WTC11 (cell line): ENCODE results near the gene OR4K17. TPM values are rescaled to one million over a fixed set of nuclear protein-coding genes. Genes with fewer than 3 reads are reported as not detected.
"Not testable (repeated sequence)": the region's sequence is repeated elsewhere in the genome, so short reads cannot be mapped to it uniquely, and the experiment has no call there.

Source experiments
- ATAC-seq: fragments of 200-7000 bp; cut with Tn5 transposase; 2 replicates; pipeline ENCODE4 v1.10.0; 2021; ENCODE audit warnings: mild to moderate bottlenecking, moderate library complexity
- CTCF ChIA-PET: fragments of 300-600 bp; sonication (Branson Sonifier 250); formaldehyde crosslinking; loops from one replicate; lab custom pipeline; 2021; ENCODE audit warnings: antibody characterized with exemption; lab: Charles Lee
- POLR2A ChIA-PET: fragments of 350-600 bp; sonication (Branson Sonifier 250); formaldehyde crosslinking; loops from one replicate; lab custom pipeline; 2021; ENCODE audit warnings: antibody characterized with exemption; lab: Charles Lee
- DNase-seq: peaks from one replicate; pipeline ENCODE4 v3.0.0; 2021; ENCODE audit warnings: low spot score
- H3K27ac Mint-ChIP-seq: 2 replicates; pipeline ENCODE4 v1.8.0; 2021; ENCODE audit warnings: mixed read lengths
- H3K27me3 Mint-ChIP-seq: 2 replicates; pipeline ENCODE4 v1.8.0; 2021; ENCODE audit warnings: low read depth, mild to moderate bottlenecking, moderate library complexity, mixed read lengths
- H3K36me3 Mint-ChIP-seq: 2 replicates; pipeline ENCODE4 v1.8.0; 2021; ENCODE audit warnings: mixed read lengths
- H3K4me1 Mint-ChIP-seq: 2 replicates; pipeline ENCODE4 v1.8.0; 2022; ENCODE audit warnings: mixed read lengths
- H3K4me3 Mint-ChIP-seq: 2 replicates; pipeline ENCODE4 v1.8.0; 2021; ENCODE audit warnings: mild to moderate bottlenecking, moderate library complexity, mixed read lengths
- H3K9me3 Mint-ChIP-seq: 2 replicates; pipeline ENCODE4 v1.8.0; 2021; ENCODE audit warnings: mixed read lengths
- ATF3 ChIP-seq: sonication (generic); formaldehyde crosslinking; conservative IDR thresholded peaks from 2 replicates; pipeline ENCODE4 v1.8.1; 2022; ENCODE audit warnings: mild to moderate bottlenecking, missing genetic modification reagents
- CTCF ChIP-seq: fragments of 200-600 bp; IDR thresholded peaks from 2 replicates; pipeline ENCODE4 v1.8.0; 2022; ENCODE audit warnings: antibody characterized with exemption
- E2F4 ChIP-seq: sonication (generic); formaldehyde crosslinking; IDR thresholded peaks from 2 replicates; pipeline ENCODE4 v1.8.1; 2022; ENCODE audit warnings: low read depth, mild to moderate bottlenecking, moderate library complexity, missing genetic modification reagents, borderline replicate concordance
- EMX1 ChIP-seq: fragments of 250-450 bp; sonication (Bioruptor Pico); IDR thresholded peaks from 2 replicates; pipeline ENCODE4 v1.8.0; 2021; ENCODE audit warnings: mild to moderate bottlenecking
- ERG ChIP-seq: fragments of 250-450 bp; sonication (Bioruptor Pico); IDR thresholded peaks from 2 replicates; pipeline ENCODE4 v1.8.0; 2021; ENCODE audit warnings: mild to moderate bottlenecking
- FOXJ3 ChIP-seq: sonication (generic); formaldehyde crosslinking; IDR thresholded peaks from 2 replicates; pipeline ENCODE4 v1.9.0; 2021; ENCODE audit warnings: missing genetic modification reagents, mild to moderate bottlenecking, borderline replicate concordance
- FOXP1 ChIP-seq: sonication (generic); formaldehyde crosslinking; IDR thresholded peaks from 2 replicates; pipeline ENCODE4 v1.8.0; 2022; ENCODE audit warnings: missing genetic modification reagents, mild to moderate bottlenecking, moderate library complexity, borderline replicate concordance
- GABPB1 ChIP-seq: sonication (generic); formaldehyde crosslinking; IDR thresholded peaks from 2 replicates; pipeline ENCODE4 v1.8.1; 2023; ENCODE audit warnings: mild to moderate bottlenecking, missing genetic modification reagents
- HMGXB4 ChIP-seq: sonication (generic); formaldehyde crosslinking; IDR thresholded peaks from 2 replicates; pipeline ENCODE4 v1.8.1; 2023; ENCODE audit warnings: mild to moderate bottlenecking, moderate library complexity, missing genetic modification reagents
- JAZF1 ChIP-seq: fragments of 250-450 bp; sonication (Bioruptor Pico); IDR thresholded peaks from 2 replicates; pipeline ENCODE4 v1.9.0; 2021; ENCODE audit warnings: moderate library complexity, mild to moderate bottlenecking, inconsistent platforms
- KAT7 ChIP-seq: sonication (generic); formaldehyde crosslinking; IDR thresholded peaks from 2 replicates; pipeline ENCODE4 v1.8.1; 2023; ENCODE audit warnings: missing genetic modification reagents, mild to moderate bottlenecking, borderline replicate concordance
- MXD4 ChIP-seq: fragments of 250-450 bp; sonication (Bioruptor Pico); IDR thresholded peaks from 2 replicates; pipeline ENCODE4 v1.8.0; 2021; ENCODE audit warnings: mild to moderate bottlenecking, moderate library complexity, borderline replicate concordance
- NFE2L1 ChIP-seq: sonication (generic); formaldehyde crosslinking; IDR thresholded peaks from 2 replicates; pipeline ENCODE4 v1.8.1; 2023; ENCODE audit warnings: missing genetic modification reagents
- NR1H2 ChIP-seq: sonication (generic); formaldehyde crosslinking; IDR thresholded peaks from 2 replicates; pipeline ENCODE4 v1.9.0; 2021; ENCODE audit warnings: mild to moderate bottlenecking, moderate library complexity, missing genetic modification reagents
- NR3C1 ChIP-seq: sonication (generic); formaldehyde crosslinking; conservative IDR thresholded peaks from 2 replicates; pipeline ENCODE4 v1.8.1; 2023; ENCODE audit warnings: low read depth, mild to moderate bottlenecking, missing genetic modification reagents
- RELA ChIP-seq: sonication (generic); formaldehyde crosslinking; IDR thresholded peaks from 2 replicates; pipeline ENCODE4 v1.8.1; 2022; ENCODE audit warnings: missing genetic modification reagents, mild to moderate bottlenecking, borderline replicate concordance
- RORB ChIP-seq: fragments of 250-450 bp; sonication (Bioruptor Pico); IDR thresholded peaks from 2 replicates; pipeline ENCODE4 v1.9.0; 2021; ENCODE audit warnings: mild to moderate bottlenecking
- SP1 ChIP-seq: sonication (generic); formaldehyde crosslinking; conservative IDR thresholded peaks from 2 replicates; pipeline ENCODE4 v1.8.1; 2022; ENCODE audit warnings: missing genetic modification reagents
- TEAD1 ChIP-seq: sonication (generic); formaldehyde crosslinking; IDR thresholded peaks from 2 replicates; pipeline ENCODE4 v1.8.0; 2022; ENCODE audit warnings: mild to moderate bottlenecking, missing genetic modification reagents
- TEAD4 ChIP-seq: sonication (generic); formaldehyde crosslinking; IDR thresholded peaks from 2 replicates; pipeline ENCODE4 v1.8.0; 2022; ENCODE audit warnings: mild to moderate bottlenecking, missing genetic modification reagents
- ZBTB21 ChIP-seq: sonication (generic); formaldehyde crosslinking; IDR thresholded peaks from 2 replicates; pipeline ENCODE4 v1.8.1; 2023; ENCODE audit warnings: mild to moderate bottlenecking, missing genetic modification reagents, borderline replicate concordance
- ZNF219 ChIP-seq: sonication (generic); formaldehyde crosslinking; IDR thresholded peaks from 2 replicates; pipeline ENCODE4 v1.8.0; 2023; ENCODE audit warnings: missing genetic modification reagents, mild to moderate bottlenecking, borderline replicate concordance
- ZNF263 ChIP-seq: sonication (generic); formaldehyde crosslinking; IDR thresholded peaks from 2 replicates; pipeline ENCODE4 v1.8.1; 2022; ENCODE audit warnings: low read depth, mild to moderate bottlenecking, moderate library complexity, missing genetic modification reagents
- ZNF317 ChIP-seq: sonication (generic); formaldehyde crosslinking; IDR thresholded peaks from 2 replicates; pipeline ENCODE4 v1.8.1; 2023; ENCODE audit warnings: low read depth, mild to moderate bottlenecking, moderate library complexity, missing genetic modification reagents, borderline replicate concordance
- total RNA-seq: library from RNA; stranded (reverse); gene quantifications from 3 replicates; pipeline ENCODE4 v1.2.3, GENCODE V29; 2021

Gene OR4K17
- total RNA-seq, 1 experiment from 2014 or later, result not detected

- Mint-ChIP-seq H3K27ac (no peak overlapping the region), H3K27me3 (peaks cover 6% of the 10 kb centered on the region), H3K4me3 (no peak overlapping the region), H3K36me3 (peaks cover 41% of the 10 kb centered on the region), H3K9me3 (peaks cover 64% of the 10 kb centered on the region), H3K4me1 (no peaks in the 10 kb centered on the region)
- no peak for ATAC-seq
- POLR2A ChIA-PET, result no interaction called here
- CTCF ChIA-PET, result no interaction called here
- DNase-seq, result no peak
- TF ChIP-seq FOXP1 (CRISPR knock-in tag), result no peak
- no peak for TF ChIP-seq NR1H2
- TF ChIP-seq ZNF263, result no peak
- TF ChIP-seq KAT7 (CRISPR knock-in tag), result no peak
- no peak for TF ChIP-seq E2F4 (CRISPR knock-in tag)
- no peak for TF ChIP-seq TEAD1
- no peak for TF ChIP-seq ZNF317 (CRISPR knock-in tag)
- TF ChIP-seq RELA (CRISPR knock-in tag), result no peak
- no peak for TF ChIP-seq MXD4 (CRISPR knock-in tag)
- no peak for TF ChIP-seq ZNF219 (CRISPR knock-in tag)
Observed at GRCh38 chr14:20093442-20093841, 17.1 kb upstream of the OR4K17 start.

GRCh38 chr14:20098926-20099770, 11.4 kb upstream of the OR4K17 start:
- H3K27me3 Mint-ChIP-seq, H3K27ac Mint-ChIP-seq, CTCF ChIA-PET, ATAC-seq, POLR2A ChIA-PET, H3K4me1 Mint-ChIP-seq, H3K4me3 Mint-ChIP-seq, DNase-seq: not testable (repeated sequence)
- Mint-ChIP-seq H3K36me3 (peaks cover 29% of the 10 kb centered on the region), H3K9me3 (peaks cover 64% of the 10 kb centered on the region)

- ATAC-seq, result no peak
- Mint-ChIP-seq H3K4me1 (no peaks in the 10 kb centered on the region), H3K9me3 (peaks cover 58% of the 10 kb centered on the region), H3K27me3 (peaks cover 3% of the 10 kb centered on the region; the same call in 1 of the 2 replicates), H3K4me3 (no peak overlapping the region), H3K36me3 (peaks cover 41% of the 10 kb centered on the region), H3K27ac (no peak overlapping the region)
- ChIA-PET CTCF (no interaction called here), POLR2A (no interaction called here)
- no peak for DNase-seq
- TF ChIP-seq FOXJ3 (CRISPR knock-in tag) (no peak), CTCF (no peak), ERG (no peak), NR3C1 (CRISPR knock-in tag) (no peak)
- TF ChIP-seq, all 79 proteins: peak for 0
Observed at GRCh38 chr14:20112321-20112720, 1.8 kb downstream of the OR4K17 start.

- DNase-seq (no peak), ATAC-seq (no peak)
- Mint-ChIP-seq H3K27ac (no peak overlapping the region), H3K36me3 (peaks cover 59% of the 10 kb centered on the region), H3K9me3 (peaks cover 80% of the 10 kb centered on the region), H3K4me3 (no peak overlapping the region), H3K4me1 (no peaks in the 10 kb centered on the region), H3K27me3 (peaks cover 9% of the 10 kb centered on the region)
- POLR2A ChIA-PET, result no interaction called here
- CTCF ChIA-PET, result no interaction called here
- TF ChIP-seq HMGXB4 (CRISPR knock-in tag) (no peak), SP1 (CRISPR knock-in tag) (no peak), ZBTB21 (CRISPR knock-in tag) (no peak), RORB (no peak), EMX1 (CRISPR knock-in tag) (no peak), NFE2L1 (CRISPR knock-in tag) (no peak), ATF3 (no peak), TEAD4 (CRISPR knock-in tag) (no peak), GABPB1 (no peak), JAZF1 (CRISPR knock-in tag) (no peak)
Observed at GRCh38 chr14:20116748-20117147, 6.2 kb downstream of the OR4K17 start.
